ENCODE results near the gene KDR. TPM values are rescaled to one million over a fixed set of nuclear protein-coding genes. Genes with fewer than 3 reads are reported as not detected.

Gene KDR
- total RNA-seq, 4 donors from 2014 or later = 1.9 to 7.5 (median 3.9) TPM

DNA sequence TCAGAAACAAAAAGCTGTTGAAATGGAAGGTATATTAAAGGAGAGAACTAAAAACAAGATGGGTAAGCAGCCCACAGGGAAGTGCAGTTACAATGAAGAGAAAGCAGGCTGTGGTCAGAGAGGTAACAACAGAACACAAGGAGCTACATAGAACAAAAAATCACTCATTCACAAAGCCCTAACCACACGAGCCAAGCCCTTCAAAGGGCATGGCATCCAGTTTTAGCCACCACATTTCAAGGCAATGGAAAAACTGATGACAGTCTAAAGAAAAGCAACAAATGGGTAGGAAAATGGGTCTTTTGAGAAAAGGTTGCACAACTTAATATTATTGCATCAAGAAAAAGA is 37.5 kb downstream of the KDR start:
- 0 to 5% methylated on average over 1 of the region's 1 CpG for WGBS, 2 donors (ENCODE audit: low coverage in 1 of 2)
- Histone ChIP-seq H3K9me3 (no peaks in the 10 kb centered on the region), H3K27ac (no peak overlapping the region), H3K4me1 (no peaks in the 10 kb centered on the region), H3K27me3 (no peaks in the 10 kb centered on the region), H3K4me3 (no peak overlapping the region), H3K36me3 (no peaks in the 10 kb centered on the region)
- in situ Hi-C loops (cut with MboI; ENCODE audit: low pct_ligation_motif_present in 1 of 4, low pct_unique_long_range_greater_than_20kb in 1 of 4, low sequenced_read_pairs in 3 of 4) = no loop called here
- no peak for DNase-seq
- TF ChIP-seq, protein P1, sequence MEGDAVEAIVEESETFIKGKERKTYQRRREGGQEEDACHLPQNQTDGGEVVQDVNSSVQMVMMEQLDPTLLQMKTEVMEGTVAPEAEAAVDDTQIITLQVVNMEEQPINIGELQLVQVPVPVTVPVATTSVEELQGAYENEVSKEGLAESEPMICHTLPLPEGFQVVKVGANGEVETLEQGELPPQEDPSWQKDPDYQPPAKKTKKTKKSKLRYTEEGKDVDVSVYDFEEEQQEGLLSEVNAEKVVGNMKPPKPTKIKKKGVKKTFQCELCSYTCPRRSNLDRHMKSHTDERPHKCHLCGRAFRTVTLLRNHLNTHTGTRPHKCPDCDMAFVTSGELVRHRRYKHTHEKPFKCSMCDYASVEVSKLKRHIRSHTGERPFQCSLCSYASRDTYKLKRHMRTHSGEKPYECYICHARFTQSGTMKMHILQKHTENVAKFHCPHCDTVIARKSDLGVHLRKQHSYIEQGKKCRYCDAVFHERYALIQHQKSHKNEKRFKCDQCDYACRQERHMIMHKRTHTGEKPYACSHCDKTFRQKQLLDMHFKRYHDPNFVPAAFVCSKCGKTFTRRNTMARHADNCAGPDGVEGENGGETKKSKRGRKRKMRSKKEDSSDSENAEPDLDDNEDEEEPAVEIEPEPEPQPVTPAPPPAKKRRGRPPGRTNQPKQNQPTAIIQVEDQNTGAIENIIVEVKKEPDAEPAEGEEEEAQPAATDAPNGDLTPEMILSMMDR (IDR thresholded peaks at IDR 0.05) = no peak
- TF ChIP-seq POLR2A (IDR thresholded peaks at IDR 0.05) (no peak), POLR2AphosphoS5 (IDR thresholded peaks at IDR 0.05) (no peak), EP300 (IDR thresholded peaks at IDR 0.05; ENCODE audit: low read depth) (no peak)
- intact Hi-C loops (cut with DNase I; ENCODE audit: low total_unique reads) = no loop called here

DNA sequence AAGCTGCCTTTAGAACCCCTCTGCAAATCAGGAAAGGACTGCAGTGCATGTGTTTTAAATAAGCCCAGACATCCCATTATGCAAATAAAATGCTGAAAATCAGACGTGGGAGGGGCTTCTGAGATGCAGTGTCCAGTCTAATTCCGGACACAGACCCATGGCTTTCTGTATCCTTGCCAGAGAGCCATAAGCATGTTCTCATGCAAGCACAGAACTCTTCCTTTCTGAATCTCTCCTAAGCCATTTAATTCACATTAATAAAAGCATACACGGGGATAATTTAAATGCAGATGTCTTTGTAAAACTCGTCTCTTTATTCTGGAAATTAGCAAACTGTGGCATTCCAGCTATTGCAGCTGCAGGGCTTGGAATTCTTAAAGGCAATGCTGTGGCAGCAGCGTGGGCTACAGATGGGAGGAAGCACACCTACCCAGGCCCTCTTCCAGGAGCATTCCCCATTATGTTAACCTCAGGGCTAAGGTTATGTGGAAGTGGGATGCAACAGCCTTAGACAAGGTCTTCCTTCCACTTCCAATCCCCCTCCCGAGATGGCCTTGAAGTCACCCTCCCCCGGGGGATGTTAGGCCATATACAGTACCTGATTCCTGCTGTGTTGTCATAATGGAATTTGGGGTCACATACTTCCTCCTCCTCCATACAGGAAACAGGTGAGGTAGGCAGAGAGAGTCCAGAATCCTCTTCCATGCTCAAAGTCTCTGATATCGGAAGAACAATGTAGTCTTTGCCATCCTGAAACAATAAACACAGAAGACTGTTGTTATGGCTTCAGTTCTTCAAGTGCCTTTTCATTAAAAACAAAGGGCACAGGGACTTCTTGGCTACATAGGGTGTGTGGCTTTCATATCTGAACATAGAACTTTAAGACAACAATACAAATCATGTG is 38.1 kb downstream of the KDR start:
- no peaks in the 10 kb centered on the region for H3K4me1 ChIP-seq
- 30 to 49% methylated on average over 4 to 8 of the region's 8 CpGs for whole genome bisulfite sequencing, 2 donors (ENCODE audit: low coverage in 1 of 2)
- no peak for DNase-seq
- no peak for TF ChIP-seq EP300 (IDR thresholded peaks at IDR 0.05; ENCODE audit: low read depth)
- TF ChIP-seq, protein P1 (IDR thresholded peaks at IDR 0.05) = no peak
- TF ChIP-seq POLR2A (IDR thresholded peaks at IDR 0.05) = no peak
- TF ChIP-seq POLR2AphosphoS5 (IDR thresholded peaks at IDR 0.05) = no peak
- H3K27me3 ChIP-seq = no peaks in the 10 kb centered on the region
- intact Hi-C loops (cut with DNase I; ENCODE audit: low total_unique reads) = no loop called here
- H3K36me3 ChIP-seq = no peaks in the 10 kb centered on the region
- H3K27ac ChIP-seq = no peak overlapping the region
- H3K9me3 ChIP-seq = no peaks in the 10 kb centered on the region
- in situ Hi-C loops (cut with MboI; ENCODE audit: low pct_ligation_motif_present in 1 of 4, low pct_unique_long_range_greater_than_20kb in 1 of 4, low sequenced_read_pairs in 3 of 4) = no loop called here
- H3K4me3 ChIP-seq = no peak overlapping the region

DNA sequence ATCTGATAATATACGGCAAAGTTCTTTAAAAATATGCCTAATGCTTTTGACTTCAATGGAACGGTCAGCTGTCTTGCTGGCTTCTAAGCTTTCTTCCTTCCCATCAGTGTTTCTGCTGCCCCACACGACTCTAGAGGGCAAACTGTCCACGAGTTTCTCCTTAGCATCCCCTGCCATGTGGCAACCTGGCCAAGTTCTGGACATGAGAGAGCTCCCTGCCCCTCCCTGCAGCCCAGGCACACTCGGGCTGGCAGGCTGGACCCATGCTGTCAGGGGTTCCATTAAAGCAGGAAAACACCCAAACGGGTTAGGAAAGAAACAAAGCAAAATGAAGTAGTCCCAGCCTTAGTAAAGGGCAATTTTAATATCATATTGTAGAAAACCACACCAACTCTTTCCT is 38.8 kb downstream of the KDR start:
- TF ChIP-seq EP300 (IDR thresholded peaks at IDR 0.05; ENCODE audit: low read depth) = no peak
- TF ChIP-seq POLR2A (IDR thresholded peaks at IDR 0.05) = no peak
- no peak for TF ChIP-seq POLR2AphosphoS5 (IDR thresholded peaks at IDR 0.05)
- TF ChIP-seq, protein P1 (IDR thresholded peaks at IDR 0.05) = no peak
- in situ Hi-C loops (cut with MboI; ENCODE audit: low pct_ligation_motif_present in 1 of 4, low pct_unique_long_range_greater_than_20kb in 1 of 4, low sequenced_read_pairs in 3 of 4) = no loop called here
- intact Hi-C loops (cut with DNase I; ENCODE audit: low total_unique reads) = no loop called here

DNA sequence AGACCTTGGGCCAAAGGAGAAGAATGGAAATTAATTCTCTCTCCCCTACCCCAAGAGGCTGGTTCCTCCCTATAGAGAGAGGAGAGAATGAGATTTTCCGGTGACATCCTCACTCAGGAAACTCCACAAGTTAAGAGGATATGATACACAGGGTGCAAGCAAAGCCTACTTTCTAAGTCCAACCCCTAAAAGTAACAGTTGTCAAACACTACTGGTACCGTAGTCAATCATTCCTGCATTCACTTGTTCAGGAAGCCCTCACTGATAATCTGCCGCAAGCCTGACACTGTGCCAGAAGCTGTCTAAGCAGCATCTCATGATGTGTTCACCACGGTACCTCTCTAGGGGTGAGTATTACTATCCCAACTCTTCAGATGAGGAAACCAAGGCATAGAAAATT is 41.7 kb downstream of the KDR start:
- no peak overlapping the region for H3K4me3 ChIP-seq
- no peak for DNase-seq
- WGBS, 2 donors (ENCODE audit: low coverage in 1 of 2) = 88 to 100% methylated on average over 1 to 4 of the region's 4 CpGs
- no peak for TF ChIP-seq EP300 (IDR thresholded peaks at IDR 0.05; ENCODE audit: low read depth)
- no peak for TF ChIP-seq POLR2AphosphoS5 (IDR thresholded peaks at IDR 0.05)
- TF ChIP-seq, protein P1 (IDR thresholded peaks at IDR 0.05) = no peak
- no peak for TF ChIP-seq POLR2A (IDR thresholded peaks at IDR 0.05)
- H3K4me1 ChIP-seq = no peaks in the 10 kb centered on the region
- in situ Hi-C loops (cut with MboI; ENCODE audit: low pct_ligation_motif_present in 1 of 4, low pct_unique_long_range_greater_than_20kb in 1 of 4, low sequenced_read_pairs in 3 of 4) (no loop called here), intact Hi-C loops (cut with DNase I; ENCODE audit: low total_unique reads) (no loop called here)
- H3K9me3 ChIP-seq = no peaks in the 10 kb centered on the region
- H3K36me3 ChIP-seq = no peaks in the 10 kb centered on the region
- no peak overlapping the region for H3K27ac ChIP-seq
- no peaks in the 10 kb centered on the region for H3K27me3 ChIP-seq

More for the DNA sequence above, 38.8 kb downstream of the KDR start:
- Histone ChIP-seq H3K9me3 (no peaks in the 10 kb centered on the region), H3K27ac (no peak overlapping the region), H3K4me1 (no peaks in the 10 kb centered on the region), H3K27me3 (no peaks in the 10 kb centered on the region), H3K36me3 (no peaks in the 10 kb centered on the region), H3K4me3 (no peak overlapping the region)
- DNase-seq = no peak
- WGBS, 2 donors (ENCODE audit: low coverage in 1 of 2) = 46 to 56% methylated on average over 6 of the region's 6 CpGs

Measured in transverse colon (tissue), 4 donors.